Endothelial cell (in vitro differentiated cells): ENCODE results near the gene GNAI2. TPM values are rescaled to one million over a fixed set of nuclear protein-coding genes. Genes with fewer than 3 reads are reported as not detected.
A peak's percentile ranks its signal among the peaks of the same experiment; 100 is the strongest.

Source experiments
- DNase-seq: peaks from one replicate; pipeline ENCODE4 v3.0.0; 2021; ENCODE audit warnings: low spot score
- H3K27ac Mint-ChIP-seq: one replicate; pipeline ENCODE4 v1.8.0; 2021; ENCODE audit warnings: mixed read lengths, inconsistent platforms; ENCODE audit not compliant: unreplicated experiment
- H3K27me3 Mint-ChIP-seq: one replicate; pipeline ENCODE4 v1.8.0; 2021; ENCODE audit warnings: mild to moderate bottlenecking, moderate library complexity, mixed read lengths, inconsistent platforms; ENCODE audit not compliant: unreplicated experiment
- H3K36me3 Mint-ChIP-seq: one replicate; pipeline ENCODE4 v1.8.0; 2021; ENCODE audit warnings: mild to moderate bottlenecking, low read depth, mixed read lengths, inconsistent platforms; ENCODE audit not compliant: unreplicated experiment
- H3K4me1 Mint-ChIP-seq: one replicate; pipeline ENCODE4 v1.8.0; 2021; ENCODE audit warnings: mild to moderate bottlenecking, mixed read lengths, inconsistent platforms; ENCODE audit not compliant: unreplicated experiment
- H3K4me3 Mint-ChIP-seq: one replicate; pipeline ENCODE4 v1.8.0; 2021; ENCODE audit warnings: mild to moderate bottlenecking, mixed read lengths, inconsistent platforms; ENCODE audit not compliant: unreplicated experiment
- H3K9me3 Mint-ChIP-seq: one replicate; pipeline ENCODE4 v1.8.0; 2021; ENCODE audit warnings: mixed read lengths, inconsistent platforms; ENCODE audit not compliant: unreplicated experiment
- CTCF ChIP-seq: fragments of 200-600 bp; sonication (generic); IDR thresholded peaks from one replicate; pipeline ENCODE4 v1.5.0; 2021; ENCODE audit warnings: antibody characterized with exemption; ENCODE audit not compliant: unreplicated experiment
- total RNA-seq: library from RNA; stranded (reverse); fragmentation: NEBNext Ultra II Directional; extraction: Animal tissue kit (Norgen Biotek cat#: 25700); gene quantifications from one replicate; pipeline ENCODE4 v1.2.1, GENCODE V29; 2021; ENCODE audit not compliant: unreplicated experiment

Gene GNAI2
- total RNA-seq, 1 donor from 2014 or later = 771 TPM

DNA sequence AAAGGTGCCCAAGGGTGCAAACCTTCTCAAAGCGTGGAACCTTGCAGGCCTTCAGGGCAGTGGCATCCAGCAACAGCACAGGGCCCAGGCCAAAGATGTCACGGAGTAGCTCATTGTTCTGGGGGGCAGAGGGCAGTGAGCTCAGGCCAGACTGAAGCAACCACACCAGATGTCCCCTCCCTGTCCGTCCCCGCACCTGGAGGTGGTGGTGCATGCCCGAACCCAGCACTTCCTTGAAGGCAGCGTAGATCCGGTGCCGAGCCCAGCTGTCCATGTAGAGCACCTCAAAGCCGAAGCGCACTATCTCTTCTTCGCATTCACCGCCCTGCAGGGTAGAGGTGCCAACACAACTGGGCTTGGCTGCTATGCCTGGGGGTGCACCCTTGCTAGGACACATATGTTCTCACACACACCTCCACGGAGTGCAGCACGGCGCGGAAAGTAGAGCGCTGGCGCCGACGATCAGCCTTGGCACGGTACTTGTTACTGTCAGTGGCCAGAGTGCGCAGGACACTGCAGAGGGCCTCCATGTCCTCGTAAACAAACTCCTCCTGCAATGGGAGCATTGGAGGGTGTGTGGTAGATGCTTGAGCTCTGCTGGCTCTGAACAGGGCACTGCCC, 52.5 kb downstream of the GNAI2 start:
- Mint-ChIP-seq H3K36me3 (peaks cover 10% of the 10 kb centered on the region), H3K27me3 (peaks cover 15% of the 10 kb centered on the region), H3K4me3 (no peak overlapping the region), H3K27ac (no peak overlapping the region), H3K4me1 (peaks cover 12% of the 10 kb centered on the region), H3K9me3 (no peaks in the 10 kb centered on the region)
- TF ChIP-seq CTCF = no peak
- no peak for DNase-seq

DNA sequence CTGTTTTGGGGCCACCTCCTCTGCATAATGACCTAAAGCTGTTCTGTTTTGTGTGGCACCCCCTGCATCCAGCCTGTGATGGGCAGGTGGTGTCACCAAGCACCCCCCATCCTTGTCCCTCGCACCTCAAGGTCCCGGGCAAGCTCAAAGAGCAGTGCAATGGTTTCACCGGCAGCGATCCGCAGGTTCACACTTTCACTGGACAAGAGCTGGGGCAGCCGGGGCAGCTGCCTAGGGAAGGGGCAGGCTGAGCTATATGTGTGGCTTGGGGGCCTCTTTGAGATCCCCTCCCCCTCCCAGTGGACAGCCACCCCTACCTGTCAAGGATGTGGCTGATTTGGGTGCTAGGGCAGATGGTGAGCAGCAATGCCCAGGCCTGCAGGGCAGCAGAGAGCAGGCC, 53.1 kb downstream of the GNAI2 start:
- Mint-ChIP-seq H3K4me3 (no peak overlapping the region), H3K4me1 (peaks cover 12% of the 10 kb centered on the region), H3K36me3 (peaks cover 10% of the 10 kb centered on the region), H3K27me3 (peaks cover 15% of the 10 kb centered on the region), H3K9me3 (no peaks in the 10 kb centered on the region), H3K27ac (no peak overlapping the region)
- TF ChIP-seq CTCF = no peak
- DNase-seq = no peak

GRCh38 chr3:50290161-50290641, 54.2 kb downstream of the GNAI2 start:
- TF ChIP-seq CTCF = no peak
- Mint-ChIP-seq H3K27me3 (peaks cover 15% of the 10 kb centered on the region), H3K4me1 (peaks cover 12% of the 10 kb centered on the region), H3K4me3 (peak overlapping the region; percentile 51), H3K36me3 (peaks cover 10% of the 10 kb centered on the region), H3K27ac (no peak overlapping the region), H3K9me3 (no peaks in the 10 kb centered on the region)
- no peak for DNase-seq

GRCh38 chr3:50292159-50293078, 56.4 kb downstream of the GNAI2 start, which contains the start of gene IFRD2:
TSS of gene IFRD2 (minus strand) at chr3:50292429. CDS start at chr3:50292274, 155 bp downstream.
- H3K9me3 Mint-ChIP-seq = no peaks in the 10 kb centered on the region
- peak; percentile 93 for DNase-seq
- peak within 1 kb of the TSS; percentile 83 for H3K27ac Mint-ChIP-seq
- peak within 1 kb of the TSS; percentile 92 for H3K4me3 Mint-ChIP-seq
- peaks cover 4% of the 10 kb centered on the region for H3K36me3 Mint-ChIP-seq
- peaks cover 12% of the 10 kb centered on the region for H3K4me1 Mint-ChIP-seq
- TF ChIP-seq CTCF = no peak
- peaks cover 11% of the 10 kb centered on the region for H3K27me3 Mint-ChIP-seq
